Upper lobe of left lung (tissue), 6 donors: ENCODE data around the gene CCDC7. TPM values are rescaled to one million over a fixed set of nuclear protein-coding genes. Genes with fewer than 3 reads are reported as not detected.
"Not testable (repeated sequence)": the region's sequence is repeated elsewhere in the genome, so short reads cannot be mapped to it uniquely, and the experiment has no call there.

ENCODE experiments used
- ATAC-seq, 2 donors: fragments of 200-7000 bp; cut with Tn5 transposase; one replicate each; pipeline ENCODE4 v1.9.1; 2022; ENCODE audit warnings: mild to moderate bottlenecking in 2 of 2, moderate library complexity in 2 of 2; ENCODE audit not compliant: low FRiP score in 2 of 2
- DNase-seq, 2 donors: peaks; one replicate each; pipeline ENCODE4 v3.0.0-alpha.2; 2019 to 2020
- H3K27ac ChIP-seq, 4 donors: fragments of 200-600 bp; sonication (generic); one replicate each; pipeline ENCODE4 v1.5.1; 2016 to 2019
- H3K27me3 ChIP-seq, 4 donors: fragments of 200-600 bp; sonication (generic); one replicate each; pipeline ENCODE4 v1.5.1; 2017 to 2019
- H3K36me3 ChIP-seq, 4 donors: fragments of 200-600 bp; sonication (generic); one replicate each; pipeline ENCODE4 v1.5.1; 2016 to 2019
- H3K4me1 ChIP-seq, 4 donors: fragments of 200-600 bp; sonication (generic); one replicate each; pipeline ENCODE4 v1.5.1; 2018 to 2019
- H3K4me3 ChIP-seq, 4 donors: fragments of 200-600 bp; sonication (generic); one replicate each; pipeline ENCODE4 v1.5.1; 2017 to 2019; ENCODE audit warnings: mild to moderate bottlenecking in 2 of 4, moderate library complexity in 1 of 4
- H3K9me3 ChIP-seq, 4 donors: fragments of 200-600 bp; sonication (generic); one replicate each; pipeline ENCODE4 v1.5.1; 2018 to 2019
- EP300 ChIP-seq, 4 donors: sonication (generic); formaldehyde crosslinking; IDR thresholded peaks; one replicate each; pipeline ENCODE4 v1.5.1; 2017; ENCODE audit warnings: antibody characterized with exemption in 4 of 4, control low read depth in 2 of 4
- POLR2A ChIP-seq, 4 donors: fragments of 450-650 bp; IDR thresholded peaks; one replicate each; pipeline ENCODE4 v1.5.1; 2016 to 2017; ENCODE audit warnings: antibody characterized with exemption in 4 of 4, mild to moderate bottlenecking in 2 of 4
- POLR2AphosphoS5 ChIP-seq, 2 donors: sonication (generic); formaldehyde crosslinking; IDR thresholded peaks; one replicate each; pipeline ENCODE4 v1.5.1; 2017; ENCODE audit warnings: antibody characterized with exemption in 2 of 2
- WGBS, 2 donors: methylation state at CpG; one replicate each; pipeline ENCODE4 v1.1.5; 2017 to 2018; 5-methylcytosine and 5-hydroxymethylcytosine counted together
- total RNA-seq, 6 donors: library from RNA; depleted of rRNA in 4 of 6; stranded (reverse); fragments of >200 nt in 4 of 6; gene quantifications; one replicate each; pipeline versions ENCODE4 v1.1.0 to v1.2.1, GENCODE V29; 2016 to 2021
- TF ChIP-seq, protein P1 (sequence below), 6 experiments: fragments of 450-650 bp in 4 of 6; fragments of 200-600 bp in 2 of 6; sonication (generic) in 2 of 6; IDR thresholded peaks; one replicate each; pipeline ENCODE4 v1.5.1; 2016 to 2019; ENCODE audit warnings: antibody characterized with exemption in 6 of 6
- donor health status: DM: no; HTN: no; CAD: no; lungs with moderate emphysema.
- donor health status: DM: no; HTN: yes; CAD: no; lungs with severe emphysema.

Gene CCDC7
- total RNA-seq, 6 donors from 2014 or later = 6.4 to 39.8 (median 18.0) TPM

- no peaks in the 10 kb centered on the region for H3K4me1 ChIP-seq
- DNase-seq (no peak), ATAC-seq (no peak)
- H3K27me3 ChIP-seq = no peaks in the 10 kb centered on the region
- TF ChIP-seq EP300 (IDR thresholded peaks at IDR 0.05) = no peak
- TF ChIP-seq POLR2A (IDR thresholded peaks at IDR 0.05) = no peak
- TF ChIP-seq POLR2AphosphoS5 (IDR thresholded peaks at IDR 0.05) = no peak
- TF ChIP-seq, protein P1, sequence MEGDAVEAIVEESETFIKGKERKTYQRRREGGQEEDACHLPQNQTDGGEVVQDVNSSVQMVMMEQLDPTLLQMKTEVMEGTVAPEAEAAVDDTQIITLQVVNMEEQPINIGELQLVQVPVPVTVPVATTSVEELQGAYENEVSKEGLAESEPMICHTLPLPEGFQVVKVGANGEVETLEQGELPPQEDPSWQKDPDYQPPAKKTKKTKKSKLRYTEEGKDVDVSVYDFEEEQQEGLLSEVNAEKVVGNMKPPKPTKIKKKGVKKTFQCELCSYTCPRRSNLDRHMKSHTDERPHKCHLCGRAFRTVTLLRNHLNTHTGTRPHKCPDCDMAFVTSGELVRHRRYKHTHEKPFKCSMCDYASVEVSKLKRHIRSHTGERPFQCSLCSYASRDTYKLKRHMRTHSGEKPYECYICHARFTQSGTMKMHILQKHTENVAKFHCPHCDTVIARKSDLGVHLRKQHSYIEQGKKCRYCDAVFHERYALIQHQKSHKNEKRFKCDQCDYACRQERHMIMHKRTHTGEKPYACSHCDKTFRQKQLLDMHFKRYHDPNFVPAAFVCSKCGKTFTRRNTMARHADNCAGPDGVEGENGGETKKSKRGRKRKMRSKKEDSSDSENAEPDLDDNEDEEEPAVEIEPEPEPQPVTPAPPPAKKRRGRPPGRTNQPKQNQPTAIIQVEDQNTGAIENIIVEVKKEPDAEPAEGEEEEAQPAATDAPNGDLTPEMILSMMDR (IDR thresholded peaks at IDR 0.05) = no peak
- peaks cover 0 to 9% (median 3%) of the 10 kb centered on the region in 4 donors for H3K9me3 ChIP-seq
- WGBS, 2 donors = 69 to 74% methylated on average over 4 of the region's 4 CpGs
- peaks cover 0 to 4% (median 2%) of the 10 kb centered on the region in 4 donors for H3K36me3 ChIP-seq
- H3K4me3 ChIP-seq = no peak overlapping the region
- H3K27ac ChIP-seq = no peak overlapping the region
These were observed 305.6 kb downstream of the CCDC7 start for GRCh38 chr10:32751582-32751981.

GRCh38 chr10:32754900-32755299, 309.0 kb downstream of the CCDC7 start:
- DNase-seq, H3K9me3 ChIP-seq, H3K4me3 ChIP-seq, H3K27me3 ChIP-seq, ATAC-seq, H3K4me1 ChIP-seq, H3K36me3 ChIP-seq, H3K27ac ChIP-seq: not testable (repeated sequence)
- WGBS, 2 donors = 77 to 84% methylated on average over 5 of the region's 5 CpGs

- no peaks in the 10 kb centered on the region for H3K36me3 ChIP-seq
- no peaks in the 10 kb centered on the region for H3K4me1 ChIP-seq
- ATAC-seq = no peak
- peaks cover 13 to 32% (median 21%) of the 10 kb centered on the region in 4 donors for H3K9me3 ChIP-seq
- TF ChIP-seq, protein P1 (IDR thresholded peaks at IDR 0.05) = no peak
- no peak for TF ChIP-seq EP300 (IDR thresholded peaks at IDR 0.05)
- no peak for TF ChIP-seq POLR2A (IDR thresholded peaks at IDR 0.05)
- no peak for TF ChIP-seq POLR2AphosphoS5 (IDR thresholded peaks at IDR 0.05)
- no peak overlapping the region for H3K27ac ChIP-seq
- no peaks in the 10 kb centered on the region for H3K27me3 ChIP-seq
- no peak for DNase-seq
- H3K4me3 ChIP-seq = no peak overlapping the region
These were observed 325.3 kb downstream of the CCDC7 start for GRCh38 chr10:32771217-32771616.

- no peaks in the 10 kb centered on the region for H3K27me3 ChIP-seq
- DNase-seq = no peak
- H3K4me1 ChIP-seq = no peaks in the 10 kb centered on the region
- 94 to 100% methylated on average over 1 of the region's 1 CpG for WGBS, 2 donors
- TF ChIP-seq POLR2A (IDR thresholded peaks at IDR 0.05) = no peak
- no peak for TF ChIP-seq EP300 (IDR thresholded peaks at IDR 0.05)
- no peak for TF ChIP-seq POLR2AphosphoS5 (IDR thresholded peaks at IDR 0.05)
- peaks cover 13 to 32% (median 20%) of the 10 kb centered on the region in 4 donors for H3K9me3 ChIP-seq
- ATAC-seq = no peak
- no peak overlapping the region for H3K4me3 ChIP-seq
- H3K36me3 ChIP-seq = no peaks in the 10 kb centered on the region
- no peak overlapping the region for H3K27ac ChIP-seq
These were observed 327.2 kb downstream of the CCDC7 start for GRCh38 chr10:32773105-32773504.

DNA sequence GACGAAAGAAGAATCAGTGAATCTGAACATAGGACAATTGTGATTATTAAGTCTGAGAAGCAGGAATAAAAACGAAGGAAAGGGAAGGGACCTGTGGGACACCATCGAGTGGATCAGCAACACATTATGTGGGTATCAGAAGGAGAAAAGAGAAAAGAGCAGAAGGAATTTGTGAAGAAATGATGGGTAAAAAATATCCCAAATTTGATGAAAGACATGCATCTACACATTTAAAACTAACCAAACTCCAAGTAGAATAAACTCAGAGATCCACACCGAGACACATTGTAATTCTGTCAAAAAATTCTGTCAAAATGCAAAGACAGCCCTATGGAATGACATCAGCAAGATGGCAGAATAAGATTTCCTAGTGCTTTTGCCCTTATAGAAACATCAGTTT, 341.0 kb downstream of the CCDC7 start:
- Histone ChIP-seq H3K27me3 (no peaks in the 10 kb centered on the region), H3K27ac (no peak overlapping the region), H3K4me3 (no peak overlapping the region), H3K9me3 (no peaks in the 10 kb centered on the region), H3K36me3 (no peaks in the 10 kb centered on the region), H3K4me1 (no peaks in the 10 kb centered on the region)
- TF ChIP-seq EP300 (IDR thresholded peaks at IDR 0.05) = no peak
- no peak for TF ChIP-seq POLR2AphosphoS5 (IDR thresholded peaks at IDR 0.05)
- TF ChIP-seq, protein P1 (IDR thresholded peaks at IDR 0.05) = no peak
- TF ChIP-seq POLR2A (IDR thresholded peaks at IDR 0.05) = no peak
- WGBS, 2 donors = 88 to 91% methylated on average over 4 of the region's 4 CpGs
- ATAC-seq (no peak), DNase-seq (no peak)

DNA sequence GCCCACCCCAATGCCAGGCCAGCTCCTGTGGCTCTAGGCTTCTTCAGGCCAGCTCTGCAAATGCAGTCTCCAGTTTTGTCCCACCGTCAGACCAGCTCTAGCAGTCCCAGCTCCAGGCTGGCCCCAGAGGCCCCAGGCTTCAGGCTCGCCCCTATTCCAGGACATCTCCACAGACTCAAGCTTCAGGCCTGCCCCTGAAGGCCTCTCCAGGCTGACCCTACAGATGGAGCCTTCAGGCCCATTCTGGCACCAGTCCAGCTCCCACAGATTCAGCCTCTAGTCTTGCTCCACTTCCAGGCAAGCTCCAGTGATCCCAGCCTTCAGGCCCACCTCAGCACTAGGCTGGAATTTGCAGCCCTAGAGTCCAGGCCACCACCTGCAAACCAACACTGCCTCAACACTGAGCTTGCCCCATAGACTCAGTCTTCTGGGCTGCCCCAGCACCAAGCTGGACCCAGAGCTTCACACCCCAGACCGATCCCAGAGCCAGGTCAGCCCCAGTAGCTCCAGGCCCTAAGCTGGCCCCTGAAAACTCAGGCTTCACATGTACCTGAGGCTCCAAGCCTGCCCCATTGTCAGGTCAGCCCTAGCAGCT, 341.8 kb downstream of the CCDC7 start:
- 93 to 100% methylated on average over 2 to 3 of the region's 3 CpGs for WGBS, 2 donors
- no peak overlapping the region for H3K27ac ChIP-seq
- peak in 1 of 2 donors; percentile 14 for ATAC-seq
- no peaks in the 10 kb centered on the region for H3K9me3 ChIP-seq
- no peaks in the 10 kb centered on the region for H3K27me3 ChIP-seq
- H3K4me1 ChIP-seq = no peaks in the 10 kb centered on the region
- no peaks in the 10 kb centered on the region for H3K36me3 ChIP-seq
- peak in 1 of 2 donors; percentile 37 for DNase-seq
- no peak overlapping the region for H3K4me3 ChIP-seq
- TF ChIP-seq, protein P1 (IDR thresholded peaks at IDR 0.05) = no peak
- TF ChIP-seq EP300 (IDR thresholded peaks at IDR 0.05) = no peak
- TF ChIP-seq POLR2AphosphoS5 (IDR thresholded peaks at IDR 0.05) = no peak
